ENCODE data around the gene CLHC1. TPM values are rescaled to one million over a fixed set of nuclear protein-coding genes. Genes with fewer than 3 reads are reported as not detected.
"Not testable (repeated sequence)": the region's sequence is repeated elsewhere in the genome, so short reads cannot be mapped to it uniquely, and the experiment has no call there.

Gene CLHC1
- polyA plus RNA-seq, 4 donors = 14.5 to 42.5 (median 27.2) TPM

- no peak for DNase-seq (ENCODE audit: low read depth in 4 of 4, low spot score in 2 of 4)
Observed at GRCh38 chr2:55138014-55138881, 93.8 kb downstream of the CLHC1 start.

DNA sequence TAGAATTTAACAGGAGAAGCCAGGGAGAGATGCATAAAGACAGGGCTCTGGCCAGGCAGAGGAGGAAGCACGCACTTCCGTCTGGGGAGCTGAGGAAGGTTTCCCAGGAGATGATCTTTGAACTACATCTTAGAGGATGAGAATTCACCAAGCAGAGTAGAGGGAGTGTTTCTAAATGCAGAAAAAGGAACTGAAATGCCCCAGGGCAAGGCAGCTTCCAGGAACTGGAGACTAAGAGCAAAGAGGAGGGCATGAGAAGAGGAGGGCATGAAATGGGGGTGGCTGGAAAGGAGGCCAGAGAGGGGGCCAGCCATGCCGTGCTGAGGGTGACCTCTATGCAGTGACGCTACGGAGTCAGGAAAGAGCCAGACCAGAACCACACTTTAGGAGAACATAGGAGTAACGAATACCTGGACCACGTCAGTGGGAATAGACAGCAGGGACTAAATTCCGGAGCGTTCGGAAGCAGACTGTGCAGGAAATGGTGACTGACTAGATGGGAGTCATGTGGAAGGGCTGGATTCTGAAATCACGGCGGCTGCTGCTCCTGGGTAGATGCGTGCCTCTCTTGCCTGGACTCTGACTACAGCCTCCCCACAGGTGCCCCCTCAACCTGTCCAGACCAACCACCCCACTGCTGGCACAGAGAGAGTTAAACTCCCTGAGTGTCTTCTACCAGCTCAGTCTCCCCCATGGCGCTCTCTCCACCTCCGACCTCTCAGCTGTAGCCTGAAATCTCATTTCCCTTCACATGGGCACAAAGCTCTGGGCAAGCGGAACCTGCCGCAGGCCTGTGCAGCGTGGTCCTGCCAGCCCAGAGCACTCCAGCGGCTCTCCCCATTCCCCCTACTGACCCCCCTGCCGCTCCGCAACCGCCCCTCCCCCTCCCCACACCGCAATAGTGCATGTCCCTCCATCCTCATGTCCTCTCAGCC is 94.8 kb downstream of the CLHC1 start:
- DNase-seq (ENCODE audit: low read depth in 4 of 4, low spot score in 2 of 4) = no peak

GRCh38 chr2:55136138-55136541 is 96.0 kb downstream of the CLHC1 start:
- DNase-seq (ENCODE audit: low read depth in 4 of 4, low spot score in 2 of 4) = no peak

DNA sequence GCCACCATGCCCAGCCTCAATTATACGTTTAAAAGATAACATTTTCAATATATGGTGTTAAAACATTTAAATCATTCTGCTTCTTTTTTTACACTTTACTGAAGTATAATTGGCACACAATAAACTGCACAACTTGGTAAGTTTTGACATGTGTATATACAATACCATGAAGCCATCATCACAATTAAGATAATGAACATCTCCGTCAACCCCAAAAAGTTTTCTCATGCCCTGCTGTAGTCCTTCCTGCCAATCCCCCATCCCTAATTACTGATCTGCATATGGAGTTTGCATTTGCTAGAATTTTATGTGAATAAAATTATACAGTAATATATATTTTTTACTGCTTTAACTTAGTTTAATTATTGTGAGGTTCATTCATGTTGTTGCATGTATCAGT is 96.6 kb downstream of the CLHC1 start:
- DNase-seq (ENCODE audit: low read depth in 4 of 4, low spot score in 2 of 4) = no peak

- DNase-seq (ENCODE audit: low read depth in 4 of 4, low spot score in 2 of 4) = no peak
Observed at GRCh38 chr2:55134316-55134706, 97.8 kb downstream of the CLHC1 start.

GRCh38 chr2:55133467-55134315 is 98.4 kb downstream of the CLHC1 start:
- no peak for DNase-seq (ENCODE audit: low read depth in 4 of 4, low spot score in 2 of 4)

GRCh38 chr2:55130849-55131248 is 101.2 kb downstream of the CLHC1 start:
- DNase-seq (ENCODE audit: low read depth in 4 of 4, low spot score in 2 of 4) = no peak

GRCh38 chr2:55126643-55127042 is 105.5 kb downstream of the CLHC1 start:
- DNase-seq (ENCODE audit: low read depth in 4 of 4, low spot score in 2 of 4) = not testable (repeated sequence)

Other genes starting within 250 kb of the CLHC1 start
- 100 to 1,000 TPM; 293 to 406 (median 341) TPM for gene RTN4, start 181.8 kb downstream of the CLHC1 start, polyA plus RNA-seq (ENCODE audit: insufficient read length in 4 of 4)
- gene RPS27A, start 395 bp upstream of the CLHC1 start, polyA plus RNA-seq (ENCODE audit: insufficient read length in 4 of 4) = 1,000 to 10,000 TPM; 1,497 to 2,336 (median 1,812) TPM
- gene MTIF2, start 36.9 kb upstream of the CLHC1 start, polyA plus RNA-seq (ENCODE audit: insufficient read length in 4 of 4) = 10 to 100 TPM; 36.0 to 45.6 (median 42.7) TPM
- gene CCDC88A, start 187.6 kb upstream of the CLHC1 start, polyA plus RNA-seq (ENCODE audit: insufficient read length in 4 of 4) = 10 to 100 TPM; 50.0 to 89.2 (median 64.6) TPM